Measurements from ENCODE around the gene B3GALNT2.
"Not testable (repeated sequence)": the region's sequence is repeated elsewhere in the genome, so short reads cannot be mapped to it uniquely, and the experiment has no call there.

Gene B3GALNT2

GRCh38 chr1:235503403-235504121 is 690 bp downstream of the B3GALNT2 start:
- DNase-seq = peak; percentile 34

DNA sequence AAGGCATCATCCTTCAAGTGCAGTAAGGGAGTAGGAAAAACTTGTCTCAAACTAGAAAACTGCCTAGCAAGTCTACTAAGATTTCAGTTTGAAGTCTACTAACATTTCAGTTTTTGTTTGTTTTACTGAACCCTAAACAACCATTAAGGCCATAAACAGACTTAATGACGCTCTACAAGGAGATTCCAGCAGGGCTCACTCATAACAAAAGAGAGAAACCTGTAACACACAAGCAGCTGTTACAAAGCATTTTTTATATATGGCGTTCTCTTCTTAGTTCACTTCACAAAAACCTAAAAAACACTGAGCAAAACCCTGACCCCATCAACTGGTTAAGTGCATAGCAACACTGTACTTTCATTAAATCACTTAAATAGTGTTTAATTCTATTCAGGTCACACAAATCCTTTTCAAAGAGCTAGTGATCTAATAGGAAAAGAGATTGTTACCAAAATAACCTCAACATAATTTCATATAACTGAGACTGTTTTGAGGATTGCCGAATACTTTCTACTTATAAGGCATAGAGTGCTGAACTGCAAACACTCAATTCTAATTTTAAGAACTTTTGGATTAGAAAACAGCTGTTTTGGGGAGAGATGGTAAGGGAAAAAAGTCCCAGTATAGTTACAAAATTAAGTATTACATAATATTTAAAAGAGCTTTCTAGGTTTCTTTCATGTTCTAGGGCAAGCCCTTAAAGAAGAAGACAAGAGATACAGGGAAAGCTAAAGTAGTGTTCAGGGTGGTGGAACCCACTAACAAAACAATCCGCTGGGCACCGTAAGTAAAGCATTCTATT is 1.4 kb downstream of the B3GALNT2 start:
- DNase-seq = peak; percentile 10

DNA sequence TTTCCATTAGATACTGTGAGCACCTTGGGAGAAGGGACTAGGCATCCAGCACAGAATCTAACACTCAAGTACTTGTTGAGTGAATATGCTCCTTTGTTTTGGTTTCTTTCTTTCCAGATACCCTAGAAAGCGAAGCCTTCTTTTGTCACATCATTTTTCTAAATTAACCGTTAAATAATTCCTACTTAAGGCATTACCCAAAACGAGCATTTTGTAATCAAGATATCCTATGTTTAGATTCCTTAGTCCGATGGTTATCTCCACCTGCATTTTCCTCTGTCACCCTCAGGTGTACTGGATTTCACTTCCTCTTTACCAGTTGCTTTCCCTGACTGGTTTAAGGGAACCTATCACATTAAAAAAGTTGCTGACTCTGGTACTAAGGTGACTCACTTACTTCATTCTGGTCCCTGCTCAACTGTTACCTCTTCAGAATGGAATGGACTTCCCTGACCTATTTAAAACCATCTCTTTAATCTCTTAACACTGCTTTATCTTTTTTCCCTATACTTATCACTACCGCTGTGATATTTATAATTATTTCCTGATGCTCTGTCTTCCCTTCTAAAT is 3.2 kb downstream of the B3GALNT2 start:
- no peak for DNase-seq

- no peak for DNase-seq
Measured at GRCh38 chr1:235495551-235495950, 8.7 kb downstream of the B3GALNT2 start.

- DNase-seq = no peak
Measured at GRCh38 chr1:235495030-235495429, 9.2 kb downstream of the B3GALNT2 start.

- no peak for DNase-seq
Measured at GRCh38 chr1:235494531-235494930, 9.7 kb downstream of the B3GALNT2 start.

GRCh38 chr1:235491644-235492043 is 12.6 kb downstream of the B3GALNT2 start:
- DNase-seq = no peak

GRCh38 chr1:235486321-235486720 is 17.9 kb downstream of the B3GALNT2 start:
- DNase-seq = no peak

DNA sequence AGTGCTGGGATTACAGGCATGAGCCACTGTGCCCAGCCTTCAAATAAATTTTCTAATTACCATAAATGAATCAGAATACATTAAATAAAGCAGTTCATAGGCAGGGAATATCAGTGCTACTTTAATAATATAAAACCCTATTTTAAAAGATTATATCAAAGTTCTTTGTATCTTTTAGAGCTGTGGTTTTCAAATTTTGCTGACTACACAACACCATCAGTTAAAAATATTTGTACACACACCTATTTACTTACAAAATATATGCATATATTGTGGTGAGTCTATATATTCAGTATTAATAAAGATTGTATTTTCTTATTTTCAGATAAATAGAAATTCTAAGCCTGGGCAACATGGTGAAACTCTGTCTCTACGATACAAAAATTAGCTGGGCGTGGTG is 18.7 kb downstream of the B3GALNT2 start:
- DNase-seq = no peak

DNA sequence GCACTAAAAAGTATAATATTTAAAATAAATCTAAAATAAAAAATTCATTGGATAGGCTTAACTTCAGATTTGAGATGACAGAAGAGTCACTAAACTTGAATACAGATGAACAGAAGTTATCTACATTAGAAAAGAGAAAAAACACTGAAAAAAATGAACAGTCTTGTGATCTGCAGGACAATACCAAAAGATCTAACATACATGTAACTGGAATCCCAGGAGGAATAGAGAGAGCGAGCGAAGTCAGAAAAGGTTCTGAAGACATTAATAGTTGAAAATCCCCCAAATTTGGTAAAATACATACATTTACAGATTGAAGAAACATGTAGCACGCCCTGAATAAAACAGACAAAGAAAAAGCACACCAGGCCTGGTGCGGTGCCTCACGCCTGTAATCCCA is 21.2 kb downstream of the B3GALNT2 start:
- no peak for DNase-seq

- DNase-seq = no peak
Measured at GRCh38 chr1:235473806-235474205, 30.4 kb downstream of the B3GALNT2 start.

DNA sequence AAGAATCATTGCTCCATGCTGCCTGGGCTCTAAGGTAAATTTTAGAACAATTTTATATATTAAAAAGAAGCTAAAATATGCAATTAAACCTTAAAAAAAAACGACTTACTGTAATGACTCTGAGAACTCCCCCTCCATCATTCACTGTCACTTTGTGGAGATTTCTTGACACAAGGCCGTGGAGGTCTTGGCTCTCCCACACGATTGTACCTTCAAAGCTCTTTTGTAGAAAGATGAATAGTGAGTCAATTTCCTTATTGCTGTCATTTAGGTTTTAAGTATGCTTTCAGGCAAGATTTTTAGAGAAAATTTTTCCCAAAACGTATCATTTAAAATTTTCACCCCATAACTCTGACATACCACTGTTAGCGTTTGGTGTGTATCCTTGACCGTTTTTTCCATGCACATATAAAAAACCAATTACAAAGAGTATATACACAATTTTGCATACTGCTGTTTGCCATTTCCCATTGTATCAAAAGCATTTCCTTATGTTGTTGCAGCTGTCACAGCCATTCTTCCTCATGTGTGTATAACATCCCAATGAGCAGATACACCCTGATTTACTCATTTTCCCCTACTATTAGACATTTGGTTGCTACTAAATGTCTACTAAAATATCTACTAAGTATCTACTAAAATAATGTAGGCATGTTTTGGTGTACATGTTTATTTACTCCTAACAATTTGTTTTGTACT is 33.4 kb downstream of the B3GALNT2 start:
- DNase-seq = no peak

DNA sequence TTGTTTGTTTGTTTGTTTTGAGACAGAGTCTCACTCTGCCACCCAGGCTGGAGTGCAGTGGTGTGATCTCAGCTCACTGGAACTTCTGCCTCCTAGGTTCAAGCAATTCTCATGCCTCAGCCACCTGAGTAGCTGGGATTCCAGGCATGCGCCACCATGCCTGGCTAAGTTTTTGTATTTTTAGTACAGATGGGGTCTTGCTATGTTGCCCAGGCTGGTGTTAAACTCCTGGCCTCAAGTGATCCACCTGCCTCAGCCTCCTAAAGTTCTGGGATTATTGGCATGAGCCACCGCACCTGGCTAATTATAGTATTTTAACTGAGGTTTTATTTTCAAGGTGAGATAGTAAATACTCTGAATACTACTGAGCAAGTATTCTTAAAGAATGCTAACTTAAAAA is 34.4 kb downstream of the B3GALNT2 start:
- not testable (repeated sequence) for DNase-seq

DNA sequence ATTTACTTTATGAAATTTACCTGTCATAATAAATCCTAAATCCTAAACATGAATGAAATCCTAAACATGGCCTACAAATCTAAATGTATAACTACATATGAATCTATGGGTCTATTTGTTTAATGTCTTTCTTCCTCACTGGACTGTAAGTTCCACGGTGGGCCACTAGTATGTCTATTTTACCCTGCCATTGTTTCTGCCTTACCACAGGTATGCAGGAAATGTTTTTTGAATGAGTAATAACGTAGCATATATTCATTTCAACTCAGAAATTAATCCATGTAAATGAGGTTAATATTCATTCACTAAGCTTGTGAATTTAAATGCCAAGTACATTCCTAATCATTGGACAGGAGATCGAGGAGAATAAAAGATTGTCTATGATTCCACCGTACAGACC is 35.3 kb downstream of the B3GALNT2 start:
- DNase-seq = no peak

GRCh38 chr1:235468004-235468403 is 36.2 kb downstream of the B3GALNT2 start:
- DNase-seq = no peak

DNA sequence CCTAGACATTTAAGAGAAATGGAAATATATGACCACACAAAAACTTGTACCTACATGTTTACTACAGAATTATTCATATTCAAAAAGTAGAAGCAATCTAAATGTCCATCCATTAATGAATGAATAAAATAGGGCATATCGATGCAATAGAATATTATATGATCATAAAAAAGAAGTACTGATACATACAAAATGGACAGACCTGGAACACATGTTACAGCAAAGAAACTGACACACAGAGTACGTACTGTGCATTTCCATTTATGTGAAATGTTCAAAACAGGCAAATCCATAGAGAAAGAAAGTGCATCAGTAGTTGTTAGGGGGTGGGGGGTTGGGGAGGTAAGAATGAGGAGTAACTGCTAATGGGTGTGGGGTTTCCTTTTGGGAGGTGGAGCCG is 39.2 kb downstream of the B3GALNT2 start:
- DNase-seq = no peak

DNA sequence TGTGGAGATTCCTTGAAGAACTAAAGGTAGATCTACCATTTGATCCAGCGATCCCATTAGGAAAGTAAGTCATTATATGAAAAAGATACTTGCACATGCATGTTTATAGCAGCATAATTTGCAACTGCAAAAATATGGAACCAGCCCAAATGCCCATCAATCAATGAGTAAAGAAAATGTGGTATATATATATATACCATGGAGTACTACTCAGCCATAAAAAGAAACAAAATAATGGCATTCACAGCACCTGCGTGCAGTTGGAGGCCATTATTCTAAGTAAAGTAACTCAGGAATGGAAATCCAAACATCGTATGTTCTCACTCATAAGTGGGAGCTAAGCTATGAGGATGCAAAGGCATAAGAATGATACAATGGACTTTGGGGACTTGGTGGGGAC is 41.4 kb downstream of the B3GALNT2 start:
- not testable (repeated sequence) for DNase-seq

GRCh38 chr1:235461954-235462353 is 42.3 kb downstream of the B3GALNT2 start:
- no peak for DNase-seq

DNA sequence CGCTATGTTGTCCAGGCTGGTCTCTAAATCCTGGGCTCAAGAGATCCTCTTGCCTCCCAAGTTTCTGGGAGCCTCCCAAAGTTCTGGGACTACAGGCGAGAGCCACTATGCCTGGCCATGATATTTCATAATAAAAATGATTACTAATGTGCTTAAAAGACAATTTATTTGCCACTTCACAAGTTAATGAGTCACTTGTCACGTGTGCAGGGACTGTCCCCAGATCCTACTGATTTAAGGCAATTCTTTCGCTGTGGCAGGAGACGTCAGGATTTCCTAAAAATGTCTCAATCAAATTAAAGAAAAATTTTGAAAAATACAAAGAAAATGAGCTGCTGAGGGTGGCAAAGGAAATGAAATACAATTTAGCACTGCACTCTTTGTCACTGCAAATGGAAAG is 43.5 kb downstream of the B3GALNT2 start:
- no peak for DNase-seq

DNA sequence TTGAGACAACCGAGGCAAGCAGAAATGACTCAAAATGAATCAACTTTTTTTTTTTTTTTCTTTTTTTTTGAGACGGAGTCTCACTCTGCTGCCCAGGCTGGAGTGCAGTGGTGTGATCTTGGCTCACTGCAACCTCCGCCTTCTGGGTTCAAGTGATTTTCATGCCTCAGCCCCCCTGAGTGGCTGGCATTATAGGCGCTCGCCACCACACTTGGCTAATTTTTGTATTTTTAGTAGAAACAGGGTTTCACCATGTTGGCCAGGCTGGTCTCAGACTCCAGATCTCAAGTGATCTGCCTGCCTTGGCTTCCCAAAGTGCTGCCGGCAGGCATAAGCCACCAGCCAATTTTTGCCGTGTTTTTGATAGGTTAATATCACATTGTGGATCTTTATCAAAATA is 46.4 kb downstream of the B3GALNT2 start:
- not testable (repeated sequence) for DNase-seq

DNA sequence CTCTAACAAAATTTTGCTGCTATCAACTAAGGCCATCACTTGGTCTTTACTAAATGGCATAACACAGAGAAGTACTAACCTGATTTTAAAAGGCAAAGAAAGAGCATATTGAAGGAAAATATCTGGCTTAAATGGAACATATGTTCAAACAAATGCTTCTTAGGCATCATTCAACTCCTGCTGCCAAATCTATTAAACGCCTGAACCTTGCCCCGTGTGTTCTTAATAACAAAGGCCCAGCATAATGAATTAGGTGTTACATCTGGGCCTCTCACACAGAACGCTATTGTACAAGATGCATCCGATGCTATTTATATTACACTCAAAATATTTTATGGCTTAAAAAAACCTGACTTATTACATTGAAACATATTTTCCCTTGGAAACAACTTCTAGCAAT is 48.4 kb downstream of the B3GALNT2 start:
- DNase-seq = no peak

GRCh38 chr1:235455097-235455496 is 49.2 kb downstream of the B3GALNT2 start:
- DNase-seq = no peak

DNA sequence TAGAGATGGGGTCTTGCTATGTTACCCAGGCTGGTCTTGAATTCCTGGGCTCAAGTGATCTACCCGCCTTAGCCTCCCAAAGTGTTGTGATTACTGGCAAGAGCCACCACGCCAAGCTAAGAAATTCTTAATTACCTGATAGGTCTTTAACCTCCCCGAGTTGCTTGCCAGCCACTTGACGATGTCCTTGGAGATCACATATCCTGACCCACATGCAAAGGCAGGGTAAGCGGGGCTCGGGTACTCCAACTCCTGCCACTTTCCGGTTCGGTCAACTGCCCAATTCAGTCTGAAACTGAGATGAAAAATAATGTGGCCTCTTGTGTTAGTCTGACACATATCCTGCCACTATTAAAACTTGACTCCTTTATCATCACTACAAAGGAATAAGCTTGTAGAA is 50.2 kb downstream of the B3GALNT2 start:
- no peak for DNase-seq
